ENCODE results near the gene METTL25.

GRCh38 chr12:82517027-82517426 is 158.7 kb downstream of the METTL25 start:
- TF ChIP-seq POLR2A (IDR thresholded peaks at IDR 0.05; ENCODE audit: low read depth, low read length), result no peak
- no peak for TF ChIP-seq POLR2AphosphoS5 (IDR thresholded peaks at IDR 0.05; ENCODE audit: low read depth, low read length)

Data from GM12891 (cell line).